ENCODE measurements around the gene LIN7A. TPM values are rescaled to one million over a fixed set of nuclear protein-coding genes. Genes with fewer than 3 reads are reported as not detected.

The LIN7A gene
- total RNA-seq = 0.48 and 0.68 TPM in 2 replicates

DNA sequence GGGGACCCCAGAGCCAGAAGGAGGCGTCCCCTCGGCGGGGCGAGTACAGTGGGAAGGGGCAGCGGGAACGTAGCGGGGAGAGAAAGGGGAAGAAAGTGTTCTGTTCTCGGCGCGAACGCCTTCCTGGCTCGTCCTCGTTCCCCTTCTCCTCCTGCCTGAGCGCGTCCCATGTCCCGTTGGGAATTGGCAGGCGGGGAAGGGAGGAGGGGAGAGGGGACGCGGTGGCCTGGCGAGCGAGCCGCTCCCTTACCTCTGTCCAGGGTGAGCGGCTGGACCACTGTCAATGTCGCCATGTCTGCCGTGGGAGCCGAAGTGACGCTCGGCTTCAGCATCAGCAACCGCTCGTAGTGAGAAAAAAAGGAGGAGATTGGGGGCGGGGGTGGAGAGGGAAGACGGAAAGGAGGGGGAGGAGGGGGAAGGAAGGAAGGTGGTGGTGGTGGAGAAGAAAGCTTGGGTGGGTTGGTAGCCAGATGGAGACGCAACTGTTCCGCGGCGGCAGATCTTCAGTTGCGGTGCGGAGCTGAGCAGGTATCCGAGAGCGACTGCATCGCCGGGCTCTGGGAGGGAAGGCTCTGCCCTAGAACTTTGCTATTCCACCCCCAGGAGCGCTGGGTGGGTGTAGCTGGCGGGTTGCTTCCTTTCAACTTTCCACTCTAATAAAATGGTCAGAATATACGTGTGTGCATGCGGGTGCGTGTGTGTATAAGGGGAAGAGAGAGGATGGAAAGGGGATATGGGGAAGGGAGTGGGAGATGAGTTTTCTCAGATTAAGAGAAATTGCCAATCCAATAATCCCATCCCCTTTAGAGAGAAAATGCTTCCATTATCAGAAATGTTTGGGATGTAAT lies at the start of gene LIN7A:
Gene LIN7A, minus strand, starts transcription at position 544 of the 848 bp plus-strand sequence. Its CDS starts 212 bp downstream, at position 332.
- H3K4me3 Mint-ChIP-seq (ENCODE audit: low read depth) = peak within 1 kb of the TSS; percentile 51
- H3K36me3 Mint-ChIP-seq (ENCODE audit: low read depth) = no peaks in the 10 kb centered on the region
- H3K27ac Mint-ChIP-seq = no peak within 1 kb of the TSS
- no peaks in the 10 kb centered on the region for H3K4me1 Mint-ChIP-seq (ENCODE audit: low read depth)
- no peak for DNase-seq (ENCODE audit: low spot score)
- intact Hi-C loops (cut with micrococcal nuclease) = loop anchor here (5.0 kb wide), 1 partner anchor 225 kb away; no protein-coding TSS in a partner anchor
- H3K9me3 Mint-ChIP-seq = no peaks in the 10 kb centered on the region
- H3K27me3 Mint-ChIP-seq (ENCODE audit: low read depth) = peaks cover 35% of the 10 kb centered on the region

GRCh38 chr12:80986224-80986623 lies 48.5 kb upstream of the LIN7A start:
- Mint-ChIP-seq H3K27me3 (ENCODE audit: low read depth) (no peaks in the 10 kb centered on the region), H3K9me3 (peaks cover 5% of the 10 kb centered on the region), H3K4me1 (ENCODE audit: low read depth) (no peaks in the 10 kb centered on the region), H3K27ac (no peak overlapping the region), H3K4me3 (ENCODE audit: low read depth) (no peak overlapping the region), H3K36me3 (ENCODE audit: low read depth) (no peaks in the 10 kb centered on the region)
- DNase-seq (ENCODE audit: low spot score) = no peak
- intact Hi-C loops (cut with micrococcal nuclease) = no loop called here

- no peaks in the 10 kb centered on the region for H3K4me1 Mint-ChIP-seq (ENCODE audit: low read depth)
- H3K4me3 Mint-ChIP-seq (ENCODE audit: low read depth) = no peak overlapping the region
- H3K36me3 Mint-ChIP-seq (ENCODE audit: low read depth) = no peaks in the 10 kb centered on the region
- H3K27ac Mint-ChIP-seq = no peak overlapping the region
- no peaks in the 10 kb centered on the region for H3K9me3 Mint-ChIP-seq
- no peaks in the 10 kb centered on the region for H3K27me3 Mint-ChIP-seq (ENCODE audit: low read depth)
- DNase-seq (ENCODE audit: low spot score) = no peak
- intact Hi-C loops (cut with micrococcal nuclease) = no loop called here
These were observed 42.1 kb upstream of the LIN7A start for GRCh38 chr12:80979816-80980215.

- H3K36me3 Mint-ChIP-seq (ENCODE audit: low read depth) = no peaks in the 10 kb centered on the region
- intact Hi-C loops (cut with micrococcal nuclease) = no loop called here
- DNase-seq (ENCODE audit: low spot score) = no peak
- H3K9me3 Mint-ChIP-seq = no peaks in the 10 kb centered on the region
- H3K4me3 Mint-ChIP-seq (ENCODE audit: low read depth) = no peak overlapping the region
- no peaks in the 10 kb centered on the region for H3K4me1 Mint-ChIP-seq (ENCODE audit: low read depth)
- no peaks in the 10 kb centered on the region for H3K27me3 Mint-ChIP-seq (ENCODE audit: low read depth)
- no peak overlapping the region for H3K27ac Mint-ChIP-seq
These were observed 41.5 kb upstream of the LIN7A start for GRCh38 chr12:80979251-80979650.

DNA sequence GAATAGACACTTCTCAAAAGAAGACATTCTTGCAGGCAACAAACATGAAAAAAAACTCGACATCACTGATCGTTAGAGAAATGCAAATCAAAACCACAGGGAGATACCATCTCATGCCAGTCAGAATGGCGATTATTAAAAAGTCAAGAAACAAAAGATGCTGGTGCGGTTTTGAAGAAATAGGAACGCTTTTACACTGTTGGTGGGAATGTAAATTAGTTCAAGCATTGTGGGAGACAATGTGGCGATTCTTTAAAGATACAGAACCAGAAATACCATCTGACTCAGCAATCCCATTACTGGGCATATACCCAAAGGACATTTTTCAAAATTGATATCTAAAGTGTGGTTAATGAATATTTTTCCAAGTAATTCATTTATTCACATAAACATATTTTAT lies 39.6 kb upstream of the LIN7A start:
- no peak overlapping the region for H3K27ac Mint-ChIP-seq
- H3K4me1 Mint-ChIP-seq (ENCODE audit: low read depth) = no peaks in the 10 kb centered on the region
- no peak overlapping the region for H3K4me3 Mint-ChIP-seq (ENCODE audit: low read depth)
- no peak for DNase-seq (ENCODE audit: low spot score)
- H3K27me3 Mint-ChIP-seq (ENCODE audit: low read depth) = no peaks in the 10 kb centered on the region
- intact Hi-C loops (cut with micrococcal nuclease) = no loop called here
- H3K36me3 Mint-ChIP-seq (ENCODE audit: low read depth) = no peaks in the 10 kb centered on the region
- no peaks in the 10 kb centered on the region for H3K9me3 Mint-ChIP-seq

- no peak for DNase-seq (ENCODE audit: low spot score)
- Mint-ChIP-seq H3K27ac (no peak overlapping the region), H3K4me3 (ENCODE audit: low read depth) (no peak overlapping the region), H3K27me3 (ENCODE audit: low read depth) (no peaks in the 10 kb centered on the region), H3K9me3 (peaks cover 10% of the 10 kb centered on the region), H3K4me1 (ENCODE audit: low read depth) (no peaks in the 10 kb centered on the region), H3K36me3 (ENCODE audit: low read depth) (no peaks in the 10 kb centered on the region)
- intact Hi-C loops (cut with micrococcal nuclease) = no loop called here
These were observed 30.6 kb upstream of the LIN7A start for GRCh38 chr12:80968326-80968725.

- no peak overlapping the region for H3K27ac Mint-ChIP-seq
- no peaks in the 10 kb centered on the region for H3K36me3 Mint-ChIP-seq (ENCODE audit: low read depth)
- peaks cover 10% of the 10 kb centered on the region for H3K9me3 Mint-ChIP-seq
- intact Hi-C loops (cut with micrococcal nuclease) = no loop called here
- no peaks in the 10 kb centered on the region for H3K27me3 Mint-ChIP-seq (ENCODE audit: low read depth)
- no peaks in the 10 kb centered on the region for H3K4me1 Mint-ChIP-seq (ENCODE audit: low read depth)
- no peak for DNase-seq (ENCODE audit: low spot score)
- no peak overlapping the region for H3K4me3 Mint-ChIP-seq (ENCODE audit: low read depth)
These were observed 29.8 kb upstream of the LIN7A start for GRCh38 chr12:80967565-80967964.

DNA sequence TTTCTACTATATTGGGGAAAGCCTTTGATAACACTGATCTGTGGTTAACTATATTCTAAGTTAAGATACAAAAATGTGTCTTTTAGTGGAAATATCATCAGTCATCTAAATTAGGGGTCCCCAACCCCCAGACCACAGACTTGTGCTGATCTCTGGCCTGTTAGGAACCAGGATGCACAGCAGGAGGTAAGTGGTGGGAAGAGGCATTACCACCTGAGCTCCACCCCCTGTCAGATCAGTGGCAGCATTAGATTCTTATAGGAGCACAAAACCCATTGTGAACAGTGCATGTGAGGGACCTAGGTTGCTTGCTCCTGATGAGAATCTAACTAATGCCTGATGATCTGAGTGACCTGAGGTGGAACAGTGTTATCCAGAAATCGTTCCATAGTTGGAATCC lies 28.3 kb upstream of the LIN7A start:
- no peaks in the 10 kb centered on the region for H3K36me3 Mint-ChIP-seq (ENCODE audit: low read depth)
- no peaks in the 10 kb centered on the region for H3K27me3 Mint-ChIP-seq (ENCODE audit: low read depth)
- H3K27ac Mint-ChIP-seq = no peak overlapping the region
- intact Hi-C loops (cut with micrococcal nuclease) = no loop called here
- H3K9me3 Mint-ChIP-seq = peaks cover 10% of the 10 kb centered on the region
- no peaks in the 10 kb centered on the region for H3K4me1 Mint-ChIP-seq (ENCODE audit: low read depth)
- DNase-seq (ENCODE audit: low spot score) = no peak
- no peak overlapping the region for H3K4me3 Mint-ChIP-seq (ENCODE audit: low read depth)

GRCh38 chr12:80958162-80958561 lies 20.4 kb upstream of the LIN7A start:
- Mint-ChIP-seq H3K27me3 (ENCODE audit: low read depth) (no peaks in the 10 kb centered on the region), H3K27ac (no peak overlapping the region), H3K36me3 (ENCODE audit: low read depth) (no peaks in the 10 kb centered on the region), H3K4me3 (ENCODE audit: low read depth) (no peak overlapping the region), H3K4me1 (ENCODE audit: low read depth) (no peaks in the 10 kb centered on the region), H3K9me3 (no peaks in the 10 kb centered on the region)
- intact Hi-C loops (cut with micrococcal nuclease) = no loop called here
- DNase-seq (ENCODE audit: low spot score) = no peak

DNA sequence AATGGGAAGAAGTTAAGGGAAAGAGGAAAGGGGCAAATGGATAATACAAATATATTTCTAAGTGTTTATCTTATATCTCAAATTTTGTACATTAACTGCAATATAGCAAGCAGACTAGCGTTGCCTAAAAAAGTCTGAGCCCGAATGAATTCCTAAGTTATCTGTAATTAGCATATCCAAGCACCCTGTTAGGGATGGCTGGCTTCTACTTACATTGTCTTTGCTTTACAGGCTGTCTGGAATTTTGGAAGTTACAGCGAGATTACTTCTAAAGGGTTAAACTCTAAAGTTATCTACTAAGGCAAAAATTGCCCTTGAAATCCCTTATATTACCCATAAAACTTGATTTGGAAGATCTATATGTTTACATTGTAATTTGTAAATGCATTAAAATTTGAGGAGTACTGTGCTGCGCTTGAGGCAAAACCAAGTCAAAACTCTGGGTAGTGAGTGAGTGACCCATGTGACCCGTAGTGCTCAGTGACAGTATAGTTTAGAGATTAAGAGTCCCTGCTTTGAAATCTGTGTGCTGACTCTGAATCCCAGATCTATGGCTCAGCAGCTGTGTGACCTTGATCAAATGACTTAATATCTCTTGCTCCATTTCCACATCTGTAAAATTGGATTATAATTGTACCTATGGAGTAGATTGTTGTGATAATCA lies 17.3 kb upstream of the LIN7A start:
- Mint-ChIP-seq H3K36me3 (ENCODE audit: low read depth) (no peaks in the 10 kb centered on the region), H3K27me3 (ENCODE audit: low read depth) (no peaks in the 10 kb centered on the region), H3K4me3 (ENCODE audit: low read depth) (no peak overlapping the region), H3K9me3 (no peaks in the 10 kb centered on the region), H3K4me1 (ENCODE audit: low read depth) (no peaks in the 10 kb centered on the region), H3K27ac (no peak overlapping the region)
- intact Hi-C loops (cut with micrococcal nuclease) = no loop called here
- no peak for DNase-seq (ENCODE audit: low spot score)

DNA sequence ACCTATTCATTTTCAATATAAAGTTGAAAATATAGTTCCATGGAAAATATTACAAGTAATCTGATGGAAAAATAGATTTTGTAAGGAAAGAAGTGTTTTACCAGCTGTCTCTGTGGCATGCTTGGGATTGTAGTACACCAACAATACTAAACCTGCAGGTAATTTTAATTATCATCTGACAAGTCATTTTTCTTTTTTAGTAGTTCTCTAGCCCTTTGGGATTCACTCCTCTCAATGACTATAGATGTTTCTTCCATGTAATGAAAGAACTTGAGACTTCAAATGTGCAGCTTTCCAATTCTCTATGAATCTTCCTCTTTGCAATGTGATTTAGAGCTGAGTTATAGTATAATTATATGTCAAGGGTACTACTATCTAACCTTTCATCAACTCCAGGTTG lies 14.7 kb upstream of the LIN7A start:
- Mint-ChIP-seq H3K4me3 (ENCODE audit: low read depth) (no peak overlapping the region), H3K27me3 (ENCODE audit: low read depth) (no peaks in the 10 kb centered on the region), H3K4me1 (ENCODE audit: low read depth) (no peaks in the 10 kb centered on the region), H3K27ac (no peak overlapping the region), H3K9me3 (no peaks in the 10 kb centered on the region), H3K36me3 (ENCODE audit: low read depth) (no peaks in the 10 kb centered on the region)
- intact Hi-C loops (cut with micrococcal nuclease) = no loop called here
- no peak for DNase-seq (ENCODE audit: low spot score)

GRCh38 chr12:80946591-80946990 lies 8.9 kb upstream of the LIN7A start:
- Mint-ChIP-seq H3K9me3 (no peaks in the 10 kb centered on the region), H3K36me3 (ENCODE audit: low read depth) (no peaks in the 10 kb centered on the region), H3K27me3 (ENCODE audit: low read depth) (no peaks in the 10 kb centered on the region), H3K4me3 (ENCODE audit: low read depth) (no peak overlapping the region), H3K4me1 (ENCODE audit: low read depth) (no peaks in the 10 kb centered on the region), H3K27ac (no peak overlapping the region)
- intact Hi-C loops (cut with micrococcal nuclease) = loop anchor here (10.0 kb wide), 1 partner anchor 112 kb away; no protein-coding TSS in a partner anchor
- no peak for DNase-seq (ENCODE audit: low spot score)

GRCh38 chr12:80943338-80943737 lies 5.6 kb upstream of the LIN7A start:
- intact Hi-C loops (cut with micrococcal nuclease) = loop anchor here (10.0 kb wide), 1 partner anchor 109 kb away; no protein-coding TSS in a partner anchor
- no peak for DNase-seq (ENCODE audit: low spot score)

More at GRCh38 chr12:80943338-80943737, 5.6 kb upstream of the LIN7A start:
- no peaks in the 10 kb centered on the region for H3K9me3 Mint-ChIP-seq
- no peaks in the 10 kb centered on the region for H3K36me3 Mint-ChIP-seq (ENCODE audit: low read depth)
- H3K4me1 Mint-ChIP-seq (ENCODE audit: low read depth) = no peaks in the 10 kb centered on the region
- peaks cover 16% of the 10 kb centered on the region for H3K27me3 Mint-ChIP-seq (ENCODE audit: low read depth)
- no peak overlapping the region for H3K27ac Mint-ChIP-seq
- no peak overlapping the region for H3K4me3 Mint-ChIP-seq (ENCODE audit: low read depth)
